ENCODE data around the gene SH3BP1.

Gene SH3BP1

GRCh38 chr22:37659066-37659896, 19.8 kb downstream of the SH3BP1 start:
- no peak for DNase-seq (ENCODE audit: low read depth)

DNA sequence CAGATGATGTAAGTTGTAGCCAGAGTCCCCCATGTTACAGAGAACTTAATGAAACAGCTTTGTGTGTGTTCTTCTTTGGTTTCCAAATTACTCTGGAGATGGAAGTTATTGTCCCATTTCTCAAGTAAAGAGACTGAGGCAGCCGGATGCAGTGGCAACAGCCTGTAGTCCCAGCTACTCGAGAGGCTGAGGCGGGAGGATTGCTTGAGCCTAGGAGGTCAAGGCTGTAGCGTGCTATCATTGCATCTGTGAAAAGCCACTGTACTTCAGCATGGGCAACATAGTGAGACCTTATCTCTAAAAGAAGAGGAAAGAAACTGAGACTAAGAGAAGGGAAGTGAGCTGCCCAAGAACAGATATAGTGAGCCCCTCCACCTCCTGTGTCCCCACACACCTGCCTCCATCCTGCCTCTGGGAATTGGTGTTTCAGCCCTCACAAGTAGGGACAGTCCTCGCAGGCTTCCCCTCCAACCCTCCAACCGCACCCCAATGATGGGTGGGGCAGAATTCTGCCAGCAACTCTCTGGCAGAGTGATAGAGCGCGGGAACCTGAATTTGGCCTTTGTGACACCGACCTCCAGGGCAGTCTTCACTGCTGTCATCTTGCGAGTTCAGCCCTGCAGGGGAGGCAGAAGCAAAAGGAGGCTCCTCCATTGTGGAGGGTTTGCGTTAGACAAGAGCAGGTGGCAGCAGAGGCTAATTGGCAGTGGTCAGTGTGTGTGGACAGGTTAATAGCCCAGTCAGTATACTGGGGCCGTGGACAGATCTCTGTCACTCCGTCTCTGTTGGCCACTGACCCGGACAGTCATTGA, 20.6 kb downstream of the SH3BP1 start:
- no peak for DNase-seq (ENCODE audit: low read depth)

DNA sequence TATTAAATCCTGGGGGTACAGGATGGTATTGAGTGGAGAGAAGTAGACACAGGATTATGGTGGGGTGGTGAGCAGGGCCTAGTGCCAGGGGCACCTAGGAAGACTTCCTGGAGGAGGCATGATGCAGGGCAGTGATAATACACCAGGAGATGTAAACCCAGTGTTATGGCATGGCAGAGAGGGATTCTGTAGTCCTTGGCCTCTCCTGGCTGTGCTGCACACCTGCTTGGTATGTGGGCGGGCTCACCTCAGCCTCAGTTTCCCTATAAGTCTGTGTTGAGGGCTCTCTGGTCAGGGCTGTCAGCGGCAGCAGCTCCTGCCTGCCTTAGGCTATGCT, 21.2 kb downstream of the SH3BP1 start:
- DNase-seq (ENCODE audit: low read depth), result no peak

- DNase-seq (ENCODE audit: low read depth), result no peak
Measured at GRCh38 chr22:37661160-37661924, 21.9 kb downstream of the SH3BP1 start.

DNA sequence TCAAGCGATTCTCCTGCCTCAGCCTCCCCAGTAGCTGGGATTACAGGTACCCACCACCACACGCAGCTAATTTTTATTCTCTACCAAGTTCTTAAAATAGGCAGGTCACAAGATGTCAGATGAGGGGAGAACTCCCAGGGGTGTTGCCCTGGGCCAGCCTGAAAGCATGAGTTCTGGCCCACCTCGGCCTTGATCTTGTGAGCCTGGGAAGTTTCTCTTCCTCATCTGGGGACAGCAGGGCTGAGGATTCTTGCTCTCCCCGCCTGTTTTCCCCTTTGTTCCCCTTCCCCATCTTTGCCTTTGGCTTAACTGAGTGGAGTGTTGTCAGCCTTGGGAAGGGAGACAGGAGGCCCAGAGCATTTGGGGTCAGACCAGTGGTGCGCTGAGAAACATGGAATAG, 22.6 kb downstream of the SH3BP1 start:
- DNase-seq (ENCODE audit: low read depth), result no peak

DNA sequence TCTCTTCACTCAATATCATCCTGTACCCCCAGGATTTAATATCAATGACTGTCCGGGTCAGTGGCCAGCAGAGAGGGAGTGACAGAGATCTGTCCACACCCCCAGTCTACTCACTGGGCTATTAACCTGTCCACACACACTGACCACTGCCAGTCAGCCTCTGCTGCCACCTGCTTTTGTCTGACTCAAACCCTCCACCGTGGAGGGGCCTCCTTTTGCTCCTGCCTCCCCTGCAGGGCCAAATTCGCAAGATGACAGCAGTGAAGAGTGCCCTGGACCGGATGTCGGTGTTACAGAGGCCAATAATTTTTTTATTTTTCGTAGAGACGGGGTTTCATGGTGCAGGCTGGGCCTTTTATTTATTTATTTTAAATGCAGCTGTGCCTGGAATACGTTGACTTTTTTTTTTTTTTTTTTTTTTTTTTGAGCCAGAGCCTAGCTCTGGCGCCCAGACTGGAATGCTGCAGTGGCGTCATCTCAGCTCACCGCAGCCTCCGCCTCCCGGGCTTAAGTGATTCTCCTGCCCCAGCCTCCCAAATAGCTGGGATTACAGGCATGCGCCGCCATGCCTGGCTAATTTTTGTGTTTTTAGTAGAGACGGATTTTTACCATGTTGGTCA, 24.2 kb downstream of the SH3BP1 start:
- no peak for DNase-seq (ENCODE audit: low read depth)

DNA sequence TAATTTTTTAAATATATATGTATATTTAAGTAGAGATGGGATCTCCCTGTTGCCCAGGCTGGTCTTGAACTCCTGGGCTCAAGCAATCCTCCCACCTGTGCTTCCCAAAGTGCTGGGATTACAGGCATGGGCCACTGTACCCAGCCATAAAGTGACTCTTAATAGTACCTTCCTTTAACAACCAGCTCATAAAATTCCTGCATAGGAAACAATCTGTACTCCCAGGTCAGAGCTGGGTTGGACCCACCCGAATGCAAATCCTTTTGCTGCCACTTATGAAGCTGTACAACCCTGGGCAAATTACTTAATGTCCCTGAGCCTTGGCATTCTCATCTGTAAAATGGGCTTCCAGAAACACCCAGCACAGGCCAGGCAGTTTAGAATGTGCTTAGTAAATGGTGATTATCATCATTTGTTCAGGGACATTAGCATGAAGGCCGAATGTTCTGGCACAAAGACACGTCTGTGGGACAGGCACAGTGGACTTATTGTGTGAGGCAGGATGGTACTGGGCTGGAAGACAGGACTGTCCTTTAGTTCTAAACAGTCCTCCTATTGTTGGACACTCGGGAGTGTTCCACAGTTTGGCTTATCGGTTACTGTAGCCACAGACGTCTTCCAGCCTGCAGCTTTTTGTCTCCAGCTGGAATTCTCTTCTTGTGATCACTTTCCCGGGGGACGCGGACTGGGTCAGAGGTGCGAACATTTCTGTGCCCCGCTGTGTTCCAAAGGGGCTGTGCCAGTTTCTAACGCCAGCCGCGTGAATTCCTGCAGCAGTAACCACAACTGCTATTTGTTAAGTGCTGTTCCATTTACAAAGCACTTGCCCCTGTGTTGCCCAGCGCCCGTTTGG, 25.0 kb downstream of the SH3BP1 start:
- DNase-seq (ENCODE audit: low read depth), result no peak

- no peak for DNase-seq (ENCODE audit: low read depth)
Measured at GRCh38 chr22:37665487-37665886, 26.0 kb downstream of the SH3BP1 start.

DNA sequence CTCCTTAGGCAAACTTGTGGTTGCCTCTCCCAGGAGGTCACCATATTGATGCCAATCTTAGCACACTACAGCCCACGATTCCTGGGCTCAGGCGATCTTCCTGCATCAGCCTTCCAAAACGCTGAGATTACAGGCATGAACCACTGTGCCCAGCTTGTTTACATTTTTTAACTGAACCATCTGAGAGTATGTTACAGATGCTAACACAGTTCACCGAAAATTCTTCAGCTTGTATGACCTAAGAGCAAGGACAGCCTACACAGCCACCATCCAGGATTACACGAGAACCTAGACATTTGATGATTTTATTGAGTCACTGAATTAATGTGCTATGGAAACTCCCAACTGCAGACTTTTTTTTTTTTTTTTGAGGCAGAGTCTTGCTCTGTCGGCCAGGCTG, 30.1 kb downstream of the SH3BP1 start:
- DNase-seq (ENCODE audit: low read depth), result no peak

DNA sequence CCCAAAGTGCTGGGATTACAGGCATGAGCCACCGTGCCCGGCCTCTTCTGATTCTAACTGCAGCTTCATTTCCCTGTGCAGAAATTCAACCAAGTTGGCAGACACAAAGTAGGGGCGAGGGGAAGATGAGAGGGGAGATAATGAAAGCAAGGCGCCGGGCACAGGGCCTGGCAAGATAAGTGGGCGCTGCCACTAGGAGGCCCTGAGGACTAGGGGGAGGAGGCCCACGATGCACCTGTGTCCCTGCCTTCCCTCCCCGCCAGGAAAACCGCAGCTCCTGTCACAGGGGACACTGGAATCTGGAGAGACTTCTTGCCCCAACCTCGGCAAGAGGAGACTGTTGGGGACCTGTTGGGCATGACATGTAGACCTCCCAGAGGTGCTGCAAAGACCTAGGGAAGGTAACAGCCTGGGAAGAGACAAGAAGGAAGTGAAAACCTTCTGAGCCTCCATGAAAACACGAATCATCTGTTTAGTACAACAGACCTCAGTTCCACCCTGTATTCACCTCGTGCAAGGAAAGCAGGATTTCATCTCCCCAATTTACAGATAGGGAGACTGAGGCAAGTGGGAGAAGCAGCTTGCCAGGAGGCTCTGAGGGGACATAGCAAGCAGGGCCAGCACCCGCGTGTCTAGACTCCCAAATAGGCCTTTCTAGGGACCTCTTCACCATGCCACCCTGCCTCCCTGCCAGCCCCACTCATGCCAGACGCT, 32.9 kb downstream of the SH3BP1 start:
- no peak for DNase-seq (ENCODE audit: low read depth)

- DNase-seq (ENCODE audit: low read depth), result no peak
Measured at GRCh38 chr22:37672920-37673455, 33.5 kb downstream of the SH3BP1 start.

- DNase-seq (ENCODE audit: low read depth), result no peak
Measured at GRCh38 chr22:37674248-37674647, 34.8 kb downstream of the SH3BP1 start.

DNA sequence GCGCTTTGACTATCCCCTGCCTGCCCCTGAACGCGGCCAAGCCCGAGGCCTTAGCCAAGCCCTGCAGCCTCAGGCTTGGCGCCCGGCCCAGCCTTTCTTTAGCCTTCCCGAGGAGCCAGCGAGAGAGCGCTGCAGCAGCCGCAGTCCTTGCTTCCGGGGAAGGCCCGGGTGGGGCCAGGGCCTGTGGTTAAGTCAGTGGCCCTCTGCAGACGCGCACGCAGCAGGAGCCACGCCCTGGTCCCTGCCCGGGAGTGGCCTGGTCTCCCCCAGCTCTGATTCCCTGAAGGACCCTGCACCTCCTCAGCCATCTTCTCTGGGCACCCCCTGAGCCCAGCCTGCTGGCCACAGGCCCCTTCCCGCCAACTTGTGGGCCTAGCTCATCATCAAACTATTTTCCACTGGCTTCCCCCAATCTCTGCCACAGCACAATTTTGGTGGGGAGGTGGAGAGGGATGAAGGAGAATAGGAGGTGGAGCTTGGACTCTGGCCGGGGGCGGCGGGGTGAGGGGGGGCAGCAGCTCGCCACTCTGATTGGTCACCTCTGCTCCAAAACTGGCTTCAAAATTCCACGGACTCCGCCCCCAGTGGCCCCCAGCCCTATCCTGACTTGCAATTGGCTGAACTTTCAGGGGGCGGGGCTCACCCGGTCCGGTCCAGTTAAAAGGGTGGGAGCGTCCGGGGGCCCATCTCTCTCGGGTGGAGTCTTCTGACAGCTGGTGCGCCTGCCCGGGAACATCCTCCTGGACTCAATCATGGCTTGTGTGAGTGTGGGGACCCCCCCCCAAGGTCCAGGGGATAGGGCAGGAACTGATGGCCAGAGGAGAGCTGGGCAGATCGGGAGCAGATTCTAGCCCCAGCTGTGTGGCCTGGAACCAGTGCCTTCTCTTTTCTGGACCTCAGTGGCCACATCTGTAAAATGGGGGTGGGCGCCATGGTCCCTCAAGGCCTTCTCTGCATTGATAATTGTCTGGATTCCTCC, 35.8 kb downstream of the SH3BP1 start, which contains the start of gene LGALS1:
TSS of gene LGALS1 (plus strand) at position 686 of the 979 bp plus-strand sequence. CDS start at position 753, 67 bp downstream.
- DNase-seq (ENCODE audit: low read depth), result no peak

DNA sequence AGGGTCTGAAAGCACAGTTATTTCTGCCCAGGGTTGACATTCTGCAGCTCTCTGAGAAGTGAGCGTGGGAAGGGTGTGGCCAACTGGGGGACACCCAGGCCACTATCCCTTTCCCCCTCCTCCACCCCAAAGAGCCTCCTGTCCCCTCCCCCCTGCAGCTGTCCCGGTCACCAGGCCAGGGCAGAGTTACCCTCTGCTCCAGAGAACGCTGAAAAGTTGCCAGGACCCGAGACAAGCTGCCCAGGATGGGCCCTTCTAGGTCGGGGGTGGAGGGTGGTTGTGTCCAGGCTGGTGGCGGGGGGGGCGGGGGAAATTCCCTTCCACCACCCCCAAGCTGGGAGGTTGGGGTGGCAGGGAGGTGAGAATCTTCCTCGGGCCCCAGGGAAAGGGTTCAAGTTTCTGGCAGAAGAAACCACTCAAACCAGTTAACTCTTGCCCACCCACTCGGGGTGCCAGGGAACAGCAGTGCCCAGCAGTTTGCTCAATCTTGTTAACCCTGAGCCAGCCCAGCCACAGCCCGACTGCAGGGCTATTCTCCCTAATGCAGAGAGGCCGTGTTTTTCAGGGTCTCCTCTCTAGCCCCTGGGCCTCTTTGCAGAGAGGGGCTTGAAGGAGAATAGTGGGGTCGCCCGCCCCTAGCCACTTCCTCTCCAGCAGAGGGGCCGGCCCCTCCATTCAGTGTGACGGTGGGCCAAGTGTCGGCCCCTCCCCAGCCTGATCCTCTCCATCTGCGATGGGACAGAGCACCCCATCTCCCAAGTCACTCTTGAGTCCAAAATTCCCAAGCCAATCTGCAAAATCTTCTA, 36.7 kb downstream of the SH3BP1 start:
- DNase-seq (ENCODE audit: low read depth), result no peak

GRCh38 chr22:37676736-37677492, 37.4 kb downstream of the SH3BP1 start:
- DNase-seq (ENCODE audit: low read depth), result peak; percentile 87

GRCh38 chr22:37677493-37677974, 38.1 kb downstream of the SH3BP1 start:
- no peak for DNase-seq (ENCODE audit: low read depth)

DNA sequence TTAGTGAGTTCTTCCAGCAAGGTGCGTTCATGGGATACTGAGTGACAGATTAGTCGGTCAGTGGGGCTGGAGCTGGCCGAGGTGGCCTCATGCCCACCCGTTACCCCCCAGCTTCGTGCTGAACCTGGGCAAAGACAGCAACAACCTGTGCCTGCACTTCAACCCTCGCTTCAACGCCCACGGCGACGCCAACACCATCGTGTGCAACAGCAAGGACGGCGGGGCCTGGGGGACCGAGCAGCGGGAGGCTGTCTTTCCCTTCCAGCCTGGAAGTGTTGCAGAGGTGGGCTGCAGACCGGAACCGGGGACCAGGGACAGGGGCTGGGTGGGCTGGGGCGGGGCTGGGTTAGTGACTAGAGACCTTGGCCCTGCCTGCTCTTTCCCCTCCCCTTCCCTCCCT, 38.9 kb downstream of the SH3BP1 start:
- no peak for DNase-seq (ENCODE audit: low read depth)
